ENCODE measurements around the gene CDC42EP3.
A peak's percentile ranks its signal among the peaks of the same experiment; 100 is the strongest.

Gene CDC42EP3

GRCh38 chr2:37671009-37671815 is at the start of gene CDC42EP3:
CDC42EP3 (minus strand) TSS chr2:37671642; CDS start chr2:37646587, 25,055 bp downstream.
- DNase-seq (ENCODE audit: low read depth, low spot score) = peak; percentile 31

- no peak for DNase-seq (ENCODE audit: low read depth, low spot score)
These were observed 49.7 kb upstream of the CDC42EP3 start for GRCh38 chr2:37721201-37721560.

- no peak for DNase-seq (ENCODE audit: low read depth, low spot score)
These were observed 49.2 kb upstream of the CDC42EP3 start for GRCh38 chr2:37720533-37721200.

GRCh38 chr2:37718515-37719161 is 47.2 kb upstream of the CDC42EP3 start:
- no peak for DNase-seq (ENCODE audit: low read depth, low spot score)

GRCh38 chr2:37713258-37713700 is 41.8 kb upstream of the CDC42EP3 start:
- DNase-seq (ENCODE audit: low read depth, low spot score) = no peak

- no peak for DNase-seq (ENCODE audit: low read depth, low spot score)
These were observed 40.4 kb upstream of the CDC42EP3 start for GRCh38 chr2:37711831-37712230.

- no peak for DNase-seq (ENCODE audit: low read depth, low spot score)
These were observed 39.9 kb upstream of the CDC42EP3 start for GRCh38 chr2:37711308-37711731.

GRCh38 chr2:37709111-37709510 is 37.7 kb upstream of the CDC42EP3 start:
- DNase-seq (ENCODE audit: low read depth, low spot score) = no peak

- DNase-seq (ENCODE audit: low read depth, low spot score) = no peak
These were observed 36.7 kb upstream of the CDC42EP3 start for GRCh38 chr2:37708146-37708545.

GRCh38 chr2:37707393-37707792 is 36.0 kb upstream of the CDC42EP3 start:
- no peak for DNase-seq (ENCODE audit: low read depth, low spot score)

- no peak for DNase-seq (ENCODE audit: low read depth, low spot score)
These were observed 35.1 kb upstream of the CDC42EP3 start for GRCh38 chr2:37706334-37707183.

GRCh38 chr2:37705191-37705590 is 33.7 kb upstream of the CDC42EP3 start:
- DNase-seq (ENCODE audit: low read depth, low spot score) = no peak

GRCh38 chr2:37698931-37699481 is 27.6 kb upstream of the CDC42EP3 start:
- no peak for DNase-seq (ENCODE audit: low read depth, low spot score)

GRCh38 chr2:37695336-37695735 is 23.9 kb upstream of the CDC42EP3 start:
- no peak for DNase-seq (ENCODE audit: low read depth, low spot score)

- no peak for DNase-seq (ENCODE audit: low read depth, low spot score)
These were observed 21.3 kb upstream of the CDC42EP3 start for GRCh38 chr2:37692711-37693110.

GRCh38 chr2:37689751-37690150 is 18.3 kb upstream of the CDC42EP3 start:
- DNase-seq (ENCODE audit: low read depth, low spot score) = no peak

- DNase-seq (ENCODE audit: low read depth, low spot score) = no peak
These were observed 17.5 kb upstream of the CDC42EP3 start for GRCh38 chr2:37688771-37689468.

- no peak for DNase-seq (ENCODE audit: low read depth, low spot score)
These were observed 15.5 kb upstream of the CDC42EP3 start for GRCh38 chr2:37686792-37687526.

- no peak for DNase-seq (ENCODE audit: low read depth, low spot score)
These were observed 13.4 kb upstream of the CDC42EP3 start for GRCh38 chr2:37684809-37685208.

All from activated naive CD8-positive, alpha-beta T cell treated with anti-CD3 and anti-CD28 coated beads, Interleukin-2, amount 50 U/mL, for 16 hours (primary cell).